Limb (tissue), 2 donors: Measurements from ENCODE around the gene CNPY1.

Source experiments
- DNase-seq, 2 donors: peaks; one replicate each; pipeline ENCODE4 v3.0.0-alpha.2; 2016; ENCODE audit errors: extremely low spot score in 2 of 2

CNPY1 gene

DNA sequence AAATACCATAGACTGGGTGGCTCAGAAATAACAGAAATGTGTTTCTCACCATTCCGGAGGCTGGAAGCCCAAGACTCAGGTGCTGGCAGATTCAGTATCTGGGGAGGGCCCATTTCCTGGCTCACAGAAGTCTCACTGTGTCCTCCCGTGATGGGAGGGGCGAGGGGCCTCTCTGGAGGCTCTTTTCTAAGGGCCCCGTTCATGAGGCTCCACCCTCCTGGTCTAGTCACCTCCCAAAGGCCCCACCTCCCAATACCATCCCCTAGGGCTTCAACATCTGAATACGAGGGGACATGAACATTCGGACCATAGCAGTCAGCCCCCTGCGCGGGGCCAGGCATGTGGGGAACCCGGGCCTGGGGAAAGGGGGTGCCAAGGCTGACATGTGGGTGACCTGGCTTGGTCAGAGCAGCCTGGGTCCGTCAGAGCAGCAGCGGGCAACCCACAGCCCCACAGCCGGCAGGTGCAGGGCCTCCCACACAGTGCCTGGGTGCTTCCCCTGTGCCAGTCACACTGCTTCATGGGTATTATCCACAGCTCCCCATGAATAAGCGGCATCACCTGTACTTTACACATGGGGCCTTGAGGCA is 13.3 kb upstream of the CNPY1 start:
- DNase-seq, result no peak

DNA sequence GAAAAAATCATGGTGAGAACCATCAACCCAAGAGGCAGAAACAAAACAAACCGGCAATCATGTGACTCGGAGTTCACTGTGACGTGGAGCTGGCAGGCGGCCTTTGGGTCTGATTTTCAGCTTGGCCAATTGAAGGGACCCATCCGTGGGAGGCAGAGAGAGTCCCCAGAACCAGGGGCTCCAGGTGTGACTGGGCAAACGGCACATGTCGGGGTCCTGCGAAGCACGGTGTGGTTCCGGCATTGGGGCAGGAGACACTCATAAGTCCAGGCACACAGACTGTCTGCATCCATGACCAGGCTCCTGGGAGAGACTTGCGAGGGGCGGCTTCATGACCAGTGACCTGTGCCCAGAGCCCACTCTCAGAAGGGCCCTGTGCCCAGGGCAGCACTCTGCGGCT is 12.6 kb upstream of the CNPY1 start:
- no peak for DNase-seq

DNA sequence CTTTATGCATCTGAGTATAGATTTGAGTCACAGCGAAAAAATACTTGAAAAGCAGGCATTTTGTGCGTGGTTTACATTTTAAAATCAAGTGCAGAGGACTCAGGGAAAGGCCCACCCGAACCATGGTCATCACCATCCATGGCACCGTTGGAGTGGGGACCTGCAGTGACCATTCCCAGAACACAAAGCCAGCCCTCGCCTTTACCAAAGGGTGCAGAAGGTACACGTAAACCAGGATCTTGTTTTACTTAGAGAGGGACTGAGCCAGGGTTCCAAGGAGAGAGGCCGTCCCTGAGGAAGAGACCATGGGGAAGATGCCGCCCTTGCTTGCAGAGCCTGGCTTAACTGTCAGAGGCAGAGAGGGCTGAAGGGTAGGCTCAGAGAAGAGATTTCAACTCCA is 12.0 kb upstream of the CNPY1 start:
- no peak for DNase-seq

DNA sequence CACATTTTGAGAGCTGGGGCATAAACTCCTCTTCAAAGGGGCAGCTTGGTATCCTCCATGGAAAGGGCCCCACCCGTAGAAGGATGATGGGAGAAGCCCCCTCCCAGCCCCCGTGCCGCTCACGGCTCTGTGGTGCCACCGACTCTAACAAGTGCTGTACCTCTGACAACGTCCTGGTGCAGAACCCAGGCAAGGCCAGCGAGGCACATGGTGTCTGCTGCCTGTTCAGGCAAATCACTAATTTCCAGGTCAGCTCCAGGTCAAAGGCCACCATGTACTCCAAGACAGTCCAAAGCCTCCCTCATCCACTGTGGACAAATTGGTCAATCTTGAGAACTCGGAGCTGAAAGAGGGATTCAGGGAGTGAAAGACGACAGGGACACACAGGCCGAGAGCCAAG is 11.4 kb upstream of the CNPY1 start:
- no peak for DNase-seq

DNA sequence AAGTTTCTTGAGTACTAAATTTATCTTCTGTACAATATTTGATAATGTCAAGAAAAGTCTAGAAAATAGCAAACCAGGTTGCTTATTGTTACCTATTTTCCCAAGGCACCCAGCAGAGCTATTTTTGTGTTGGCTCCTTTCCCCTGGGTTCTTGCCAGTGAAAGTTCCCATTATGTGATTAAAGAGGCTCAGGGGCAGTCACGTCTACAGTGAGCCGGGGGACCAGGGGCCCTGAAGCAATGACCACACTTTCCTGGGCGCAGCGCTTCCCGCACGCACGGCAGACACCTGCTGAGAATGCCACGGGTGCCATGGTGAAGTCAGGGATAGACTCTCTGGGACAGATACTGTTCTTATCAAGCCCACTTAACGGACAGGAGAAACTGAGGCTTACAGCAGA is 10.4 kb upstream of the CNPY1 start:
- DNase-seq, result no peak

DNA sequence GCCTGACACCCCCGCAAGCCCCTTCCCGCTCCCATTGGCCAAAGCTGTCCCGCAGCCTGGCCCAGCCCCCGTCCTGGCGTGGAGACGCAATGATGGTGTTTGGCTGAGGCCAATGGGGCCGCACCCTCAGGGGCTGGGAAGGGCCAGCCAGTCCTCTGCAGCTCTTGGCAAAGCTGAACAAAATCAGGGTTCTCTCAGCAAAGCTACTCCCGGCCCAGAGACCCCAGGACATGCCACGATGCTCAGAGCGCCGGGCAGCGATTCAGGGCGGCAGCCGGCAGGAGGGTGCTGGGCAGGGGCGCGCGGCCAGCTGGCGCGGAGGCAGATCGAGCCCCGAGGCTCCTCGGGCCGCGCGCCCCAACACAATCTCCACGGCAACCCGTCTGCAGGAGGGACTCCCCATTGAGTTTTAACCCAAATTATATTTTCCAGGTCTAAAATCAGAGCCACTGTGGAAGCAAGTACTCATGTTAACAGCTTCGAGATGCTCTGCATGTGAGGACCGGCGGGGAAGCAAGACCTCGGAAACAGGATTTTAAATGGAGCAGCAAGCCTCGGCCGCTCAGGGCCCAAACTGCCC is 8.8 kb upstream of the CNPY1 start:
- DNase-seq, result no peak

DNA sequence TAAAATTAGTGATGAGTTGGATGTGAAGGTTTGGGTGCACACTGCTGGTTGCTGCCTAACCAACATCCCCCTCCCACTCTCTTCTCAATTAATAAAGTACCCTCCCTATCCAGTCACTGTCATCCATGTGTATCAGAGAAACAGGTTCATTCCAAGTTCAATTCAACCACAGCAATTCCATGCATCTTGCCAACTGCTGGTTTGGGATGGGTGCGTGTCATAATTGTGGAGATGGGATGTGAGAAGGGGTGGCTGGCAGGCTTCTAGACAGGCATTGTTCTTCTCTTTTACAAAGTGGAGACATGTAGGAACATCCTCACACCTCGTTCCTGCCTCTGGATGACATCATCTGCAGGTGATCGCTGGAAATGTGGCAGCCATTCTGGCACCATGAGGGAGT is 7.5 kb upstream of the CNPY1 start:
- DNase-seq, result no peak

DNA sequence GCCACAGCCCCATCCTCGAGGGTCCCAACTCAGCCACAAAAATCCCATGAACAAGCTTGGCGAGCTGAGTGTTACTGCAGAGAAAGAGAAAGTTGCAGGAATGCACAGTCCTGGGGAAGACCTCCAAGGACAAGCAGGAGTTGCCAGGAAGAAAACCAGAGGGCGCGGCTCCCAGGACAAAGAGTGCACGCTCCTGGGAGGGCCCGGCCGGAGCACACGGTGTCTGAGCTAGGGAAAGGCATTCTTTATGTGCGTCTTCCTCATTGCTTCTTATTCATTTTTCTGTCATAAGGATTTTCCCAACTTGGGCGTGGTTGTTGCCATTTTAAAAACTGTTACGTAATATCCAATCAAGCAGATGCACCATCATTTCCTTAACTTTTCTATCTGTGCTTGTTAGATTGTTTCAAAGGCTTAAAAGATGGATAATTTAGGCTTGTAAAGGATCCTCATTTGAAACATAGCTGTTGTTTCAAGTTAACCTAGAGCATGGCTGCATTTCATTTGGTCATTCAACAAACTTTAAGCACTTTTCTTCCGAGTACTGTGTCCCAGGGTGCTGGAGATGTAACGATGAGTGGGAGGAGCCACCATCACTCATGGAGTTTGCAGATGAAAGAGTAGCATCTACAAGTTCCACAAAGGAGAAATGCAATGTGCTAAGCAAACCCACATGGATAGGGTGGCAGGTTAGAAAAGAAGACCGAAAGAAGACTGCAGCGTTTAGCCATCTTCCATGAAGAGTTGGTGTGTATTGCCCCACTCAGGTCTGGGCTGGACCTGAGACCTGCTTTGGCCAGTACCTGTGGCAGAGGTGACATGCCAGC is 5.6 kb upstream of the CNPY1 start:
- DNase-seq, result no peak

DNA sequence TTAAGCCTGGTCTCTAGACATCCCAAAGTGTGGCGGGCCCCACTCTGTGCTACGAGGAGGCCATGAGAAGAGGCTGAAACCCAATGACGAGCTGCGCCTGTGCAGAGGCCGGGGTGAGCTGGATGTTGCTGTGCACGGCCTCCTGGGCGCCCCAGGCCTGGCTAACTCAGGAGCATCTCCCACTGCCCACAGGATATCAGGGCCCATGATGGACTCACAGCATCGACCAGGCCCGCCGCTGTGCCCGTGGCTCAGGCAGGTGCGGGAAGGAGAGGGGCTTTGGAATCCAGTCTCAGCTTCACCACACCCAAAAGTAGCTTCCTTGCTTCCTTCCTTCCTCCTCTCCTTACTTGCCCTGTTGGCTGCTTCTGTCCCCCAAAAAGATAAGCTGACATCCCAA is 4.6 kb upstream of the CNPY1 start:
- no peak for DNase-seq

DNA sequence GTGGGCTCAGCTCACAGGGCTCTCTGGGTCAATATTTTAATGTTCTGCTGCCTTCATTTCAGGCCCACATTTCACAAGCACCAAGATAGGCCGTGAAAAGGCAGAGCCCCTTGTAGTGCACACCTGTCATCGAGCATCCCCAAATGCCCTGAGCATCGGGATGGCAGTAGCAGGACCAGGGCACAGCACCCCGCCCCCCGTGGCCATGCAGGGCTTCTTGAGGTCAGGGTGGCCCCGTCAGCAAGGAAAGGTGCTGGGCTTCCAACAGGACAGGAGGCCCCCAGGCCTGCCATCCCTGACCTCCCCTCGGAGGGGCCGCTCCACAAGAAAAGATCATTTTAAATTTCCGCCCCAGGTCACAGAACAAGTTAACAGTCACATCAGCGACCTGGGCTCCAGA is 2.9 kb upstream of the CNPY1 start:
- no peak for DNase-seq

DNA sequence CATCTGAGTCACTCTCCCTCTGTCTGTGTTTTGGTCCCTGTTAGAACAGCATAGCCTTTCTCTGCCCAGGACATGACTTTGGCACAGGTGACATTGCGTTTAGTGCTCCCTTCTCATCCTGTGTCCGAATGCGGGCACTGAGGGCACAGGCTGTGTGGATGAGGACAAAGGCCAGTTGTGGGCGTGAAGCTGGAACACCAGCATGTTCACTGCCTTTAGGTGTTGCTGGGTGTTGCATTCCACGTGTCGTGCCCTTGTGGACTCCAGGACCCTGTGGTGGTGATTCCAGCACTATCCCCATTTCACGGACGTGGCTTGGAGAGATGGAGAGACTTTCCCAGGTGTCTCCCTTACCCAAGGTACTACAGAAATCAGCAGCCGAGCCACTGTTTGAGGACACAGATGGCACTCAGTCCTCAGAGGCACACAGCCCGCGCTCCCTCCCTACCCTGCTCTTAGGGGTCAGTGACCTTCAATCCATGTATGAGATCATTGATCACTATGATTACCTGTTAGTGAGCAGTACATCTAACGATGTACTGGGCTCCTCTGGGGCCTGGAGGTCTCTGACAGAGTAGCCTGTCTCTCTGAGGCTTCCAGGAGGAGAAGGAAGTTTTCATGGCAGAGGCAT is 917 bp upstream of the CNPY1 start:
- DNase-seq, result no peak

DNA sequence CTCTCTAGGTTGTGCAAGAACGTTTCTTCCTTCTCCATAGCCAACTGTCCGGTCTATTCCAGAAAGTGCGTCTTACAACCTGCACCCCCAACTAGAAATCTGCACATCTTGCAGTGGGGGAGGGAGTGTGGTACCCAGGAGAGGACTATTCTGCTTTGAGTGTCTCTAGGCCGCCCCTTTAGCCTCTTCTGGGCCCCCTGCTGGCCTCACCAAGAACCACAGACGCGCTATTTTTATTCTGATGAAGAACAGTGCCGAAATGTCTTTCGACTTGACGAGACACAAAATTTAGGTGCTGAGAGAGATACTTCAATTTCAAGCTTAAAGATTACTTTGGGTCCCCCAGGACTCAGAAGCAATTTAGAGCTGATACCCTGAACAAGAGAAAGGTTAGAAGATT is 1.0 kb downstream of the CNPY1 start:
- DNase-seq, result no peak

DNA sequence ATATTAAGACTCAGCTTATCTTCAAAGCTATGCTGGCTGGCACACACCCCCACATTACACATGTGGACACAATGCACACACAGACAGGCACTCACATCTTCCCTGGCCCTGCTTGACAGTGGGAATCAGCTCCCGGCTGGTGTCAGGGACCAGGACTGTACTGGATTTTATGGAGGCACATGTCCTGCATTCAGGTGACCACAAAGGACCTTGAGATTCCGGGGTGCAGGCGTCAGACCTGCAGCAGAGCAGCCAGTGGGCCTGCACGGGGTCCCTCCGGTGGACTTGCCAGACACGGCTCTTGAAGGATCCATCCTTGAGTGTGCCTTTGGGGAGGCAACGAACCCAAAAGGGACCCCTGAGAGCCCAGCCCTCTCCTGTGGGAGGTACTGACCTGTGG is 1.9 kb downstream of the CNPY1 start:
- DNase-seq, result no peak

DNA sequence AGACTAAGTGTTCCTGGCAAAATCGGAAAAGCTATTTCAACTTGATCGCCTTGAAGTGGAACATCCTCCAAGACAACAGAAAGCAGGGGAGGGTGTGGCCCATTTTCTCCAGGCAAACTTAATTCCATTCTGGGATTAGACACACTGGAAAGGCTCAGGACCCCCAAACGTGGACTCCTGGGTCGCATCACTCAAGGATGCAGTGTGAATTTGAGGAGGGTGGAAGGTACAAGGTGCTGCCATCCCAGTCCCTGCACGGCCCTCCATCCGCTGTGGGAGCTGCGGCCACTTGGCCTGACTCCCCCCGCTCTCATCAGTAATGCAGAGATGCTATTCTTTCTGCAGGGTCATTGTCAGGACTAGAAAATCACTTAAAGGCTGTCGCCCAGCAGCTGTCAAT is 2.4 kb downstream of the CNPY1 start:
- DNase-seq, result no peak

DNA sequence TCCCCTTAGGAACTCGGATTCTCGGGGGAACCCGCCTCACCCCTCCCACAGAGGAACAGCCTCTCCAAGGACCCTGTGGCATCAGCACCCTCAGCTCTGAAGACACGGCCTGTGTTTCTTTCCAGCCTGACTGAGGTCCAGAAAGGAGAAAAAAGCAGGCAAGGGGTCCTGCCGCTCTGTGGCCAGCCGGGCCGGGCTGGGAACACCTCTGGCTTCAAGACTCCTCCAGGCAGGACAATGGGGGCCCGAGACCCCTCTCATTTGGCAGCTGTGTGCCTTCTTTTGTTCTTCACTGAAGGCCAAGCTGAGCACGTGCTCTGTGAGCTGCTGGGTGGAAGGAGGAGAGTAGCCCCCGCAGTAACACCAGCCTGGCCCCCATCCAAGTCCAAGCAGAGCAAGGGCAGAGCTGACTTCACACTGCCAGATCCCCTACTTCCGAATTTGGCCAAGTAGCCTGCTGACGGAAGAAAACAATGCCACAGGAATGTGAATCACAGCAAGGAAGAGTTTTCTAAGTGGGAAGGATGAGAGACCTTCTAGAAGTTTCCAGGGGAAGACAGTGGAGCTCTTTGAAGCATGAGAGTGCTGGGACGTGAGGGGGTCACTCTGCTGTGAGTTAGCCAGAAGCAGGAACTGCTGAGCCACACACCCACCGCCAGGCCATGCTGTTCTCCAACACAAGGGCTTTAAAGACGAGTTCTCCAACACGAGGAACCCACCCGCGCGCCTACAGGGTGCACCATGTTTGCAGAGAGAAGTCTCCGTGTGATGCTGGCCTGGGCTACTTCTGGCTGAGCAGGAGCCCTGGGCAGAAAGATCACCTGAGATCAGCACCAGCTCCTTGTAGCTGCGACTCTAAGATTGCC is 3.1 kb downstream of the CNPY1 start:
- peak in 1 of 2 donors; percentile 7 for DNase-seq

DNA sequence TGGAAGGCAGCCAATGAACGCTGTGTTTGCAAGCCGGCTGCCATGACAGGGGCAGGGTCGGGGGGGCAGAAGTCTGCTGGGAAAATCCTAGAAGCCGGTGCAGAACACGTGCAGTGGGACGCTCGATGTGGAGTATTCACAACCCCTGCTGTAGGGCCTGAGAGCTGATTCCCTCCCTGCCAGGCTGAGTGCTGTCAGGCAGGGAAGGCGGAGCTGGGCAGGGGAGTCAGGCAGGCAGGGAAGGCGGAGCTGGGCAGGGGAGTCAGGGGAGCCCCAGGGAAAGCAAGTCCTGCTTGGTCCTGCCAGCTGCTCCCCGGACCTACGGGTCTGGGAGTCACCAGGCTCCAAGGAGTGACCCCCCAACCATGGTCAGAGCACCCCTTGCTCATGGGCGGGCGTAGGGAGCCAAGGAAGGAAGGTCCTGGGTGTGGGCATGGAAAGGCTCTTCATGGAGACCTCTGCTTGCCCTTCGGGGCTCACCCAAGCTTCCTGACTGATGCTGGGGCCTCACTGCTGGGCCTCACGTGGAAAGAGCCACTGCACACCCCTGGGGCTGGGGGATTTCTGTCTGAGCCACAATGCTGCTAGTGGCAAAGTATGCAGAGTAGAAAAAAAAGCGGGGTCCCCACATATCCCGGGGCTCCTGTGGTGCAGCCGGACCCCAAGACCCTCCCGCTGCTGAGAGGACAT is 4.2 kb downstream of the CNPY1 start:
- no peak for DNase-seq

DNA sequence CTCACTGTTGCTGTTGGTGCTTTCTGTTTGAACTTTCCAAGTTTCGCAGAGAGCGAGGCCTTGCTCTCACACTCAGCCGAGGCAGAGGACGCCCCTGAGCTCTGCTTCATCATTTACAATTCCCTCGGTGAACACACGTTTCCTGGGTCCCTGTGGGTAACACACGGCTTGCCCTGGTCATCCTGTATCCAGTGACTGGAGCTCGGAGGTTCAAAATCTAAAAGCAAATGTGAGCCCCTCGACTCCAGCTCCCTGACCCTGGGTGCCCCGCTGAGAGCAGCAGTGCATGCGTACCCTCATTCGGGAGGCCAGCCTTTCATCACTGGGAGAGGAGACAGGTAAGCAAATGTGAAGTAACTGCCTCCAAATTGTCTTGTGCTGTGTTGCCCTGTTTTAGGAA is 5.8 kb downstream of the CNPY1 start:
- DNase-seq, result no peak

DNA sequence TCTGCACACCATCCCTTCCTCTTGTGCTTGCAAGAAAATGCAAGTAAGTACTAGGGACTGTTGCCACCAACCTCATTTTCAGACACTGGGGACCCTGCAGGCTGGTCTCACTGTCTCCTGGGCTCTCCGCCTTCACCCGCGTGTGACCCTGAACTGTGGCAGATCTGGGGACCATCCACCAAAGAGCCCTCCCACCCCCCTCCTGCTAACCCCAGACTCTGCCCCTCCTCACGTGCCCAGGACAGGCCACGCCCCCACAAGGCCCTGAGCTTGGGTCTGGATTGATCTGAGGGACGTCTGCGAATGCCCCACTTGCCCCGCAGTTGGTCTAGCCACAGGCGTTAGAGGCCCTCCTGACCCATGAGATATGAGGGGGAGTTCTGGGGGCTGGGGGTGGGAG is 8.1 kb downstream of the CNPY1 start:
- no peak for DNase-seq

DNA sequence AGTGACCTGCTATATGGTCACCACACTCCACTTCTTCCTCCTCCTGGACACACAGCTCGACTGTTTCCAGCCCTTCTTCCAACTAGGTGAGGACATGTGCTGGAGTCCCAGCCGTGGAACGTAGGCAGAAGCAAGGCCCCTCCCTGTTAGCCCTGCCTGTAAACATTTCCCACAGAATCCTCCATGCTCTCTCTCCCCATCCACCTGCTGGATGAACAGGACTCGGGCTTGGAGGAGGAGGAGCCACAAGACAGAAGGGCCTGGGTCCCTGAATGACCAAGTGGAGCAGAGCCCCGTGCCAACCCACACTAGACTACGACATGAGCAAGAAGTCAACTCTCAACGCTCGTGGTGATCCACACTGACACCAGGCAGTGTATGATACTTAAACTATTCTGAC is 9.9 kb downstream of the CNPY1 start:
- DNase-seq, result no peak

DNA sequence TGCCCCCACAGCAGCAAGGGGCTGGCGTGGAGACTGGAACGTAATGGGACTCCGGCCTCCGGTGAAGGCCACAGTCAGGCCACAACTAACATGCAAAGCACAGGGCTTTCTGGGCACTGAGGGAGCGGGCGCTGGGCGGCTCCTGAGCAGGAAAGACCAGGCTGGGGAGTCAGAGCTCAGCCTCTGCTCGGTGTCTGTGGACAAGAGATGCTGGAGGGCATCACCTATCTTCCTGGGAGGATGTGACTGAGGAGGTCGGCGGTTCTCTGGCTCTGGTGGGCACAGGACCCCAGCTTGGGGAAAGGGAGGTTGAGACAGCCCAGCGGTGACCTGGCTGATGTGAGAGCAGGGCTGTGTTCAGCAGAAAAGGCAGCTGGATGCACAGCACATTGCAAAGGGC is 11.7 kb downstream of the CNPY1 start:
- no peak for DNase-seq
